ENCODE measurements around the gene PHIP.

PHIP gene

GRCh38 chr6:79079561-79080041 lies 1.5 kb upstream of the PHIP start:
- DNase-seq (ENCODE audit: insufficient read length, low spot score) (no peak), FAIRE-seq (no peak)
- TF ChIP-seq CTCF (IDR thresholded peaks at IDR 0.05; ENCODE audit: insufficient read depth, missing control alignments), result no peak

GRCh38 chr6:79077715-79078074 lies 359 bp downstream of the PHIP start:
- FAIRE-seq (no peak), DNase-seq (ENCODE audit: insufficient read length, low spot score) (no peak)
- no peak for TF ChIP-seq CTCF (IDR thresholded peaks at IDR 0.05; ENCODE audit: insufficient read depth, missing control alignments)

- no peak for FAIRE-seq
- no peak for TF ChIP-seq CTCF (IDR thresholded peaks at IDR 0.05; ENCODE audit: insufficient read depth, missing control alignments)
- DNase-seq (ENCODE audit: insufficient read length, low spot score), result peak; percentile 33
These were observed 1.0 kb downstream of the PHIP start for GRCh38 chr6:79076782-79077641.

- DNase-seq (ENCODE audit: insufficient read length, low spot score) (no peak), FAIRE-seq (no peak)
These were observed 1.9 kb downstream of the PHIP start for GRCh38 chr6:79076160-79076559.

GRCh38 chr6:79073888-79074287 lies 4.2 kb downstream of the PHIP start:
- FAIRE-seq (no peak), DNase-seq (ENCODE audit: insufficient read length, low spot score) (no peak)
- no peak for TF ChIP-seq CTCF (IDR thresholded peaks at IDR 0.05; ENCODE audit: insufficient read depth, missing control alignments)

More at GRCh38 chr6:79076160-79076559, 1.9 kb downstream of the PHIP start:
- TF ChIP-seq CTCF (IDR thresholded peaks at IDR 0.05; ENCODE audit: insufficient read depth, missing control alignments), result no peak

- FAIRE-seq (no peak), DNase-seq (ENCODE audit: insufficient read length, low spot score) (no peak)
- no peak for TF ChIP-seq CTCF (IDR thresholded peaks at IDR 0.05; ENCODE audit: insufficient read depth, missing control alignments)
These were observed 5.3 kb downstream of the PHIP start for GRCh38 chr6:79072640-79073181.

GRCh38 chr6:79071547-79071946 lies 6.5 kb downstream of the PHIP start:
- DNase-seq (ENCODE audit: insufficient read length, low spot score), result no peak
- TF ChIP-seq CTCF (IDR thresholded peaks at IDR 0.05; ENCODE audit: insufficient read depth, missing control alignments), result no peak
- no peak for FAIRE-seq

All from D721Med (cell line).